Peyer's patch (tissue), 4 donors: ENCODE data around the gene STK25.

Source experiments
- POLR2A ChIP-seq, 2 donors: fragments of 450-650 bp; IDR thresholded peaks; one replicate each; pipeline ENCODE4 v1.5.1; 2017; ENCODE audit warnings: antibody characterized with exemption in 2 of 2, mild to moderate bottlenecking in 2 of 2, moderate library complexity in 2 of 2
- TF ChIP-seq, protein P1 (sequence below), 6 experiments: fragments of 450-650 bp in 4 of 6; fragments of 200-600 bp in 2 of 6; sonication (generic) in 1 of 6; IDR thresholded peaks; one replicate each; pipeline ENCODE4 v1.5.1; 2017 to 2019; ENCODE audit warnings: antibody characterized with exemption in 6 of 6, mild to moderate bottlenecking in 3 of 6, moderate library complexity in 1 of 6

DNA sequence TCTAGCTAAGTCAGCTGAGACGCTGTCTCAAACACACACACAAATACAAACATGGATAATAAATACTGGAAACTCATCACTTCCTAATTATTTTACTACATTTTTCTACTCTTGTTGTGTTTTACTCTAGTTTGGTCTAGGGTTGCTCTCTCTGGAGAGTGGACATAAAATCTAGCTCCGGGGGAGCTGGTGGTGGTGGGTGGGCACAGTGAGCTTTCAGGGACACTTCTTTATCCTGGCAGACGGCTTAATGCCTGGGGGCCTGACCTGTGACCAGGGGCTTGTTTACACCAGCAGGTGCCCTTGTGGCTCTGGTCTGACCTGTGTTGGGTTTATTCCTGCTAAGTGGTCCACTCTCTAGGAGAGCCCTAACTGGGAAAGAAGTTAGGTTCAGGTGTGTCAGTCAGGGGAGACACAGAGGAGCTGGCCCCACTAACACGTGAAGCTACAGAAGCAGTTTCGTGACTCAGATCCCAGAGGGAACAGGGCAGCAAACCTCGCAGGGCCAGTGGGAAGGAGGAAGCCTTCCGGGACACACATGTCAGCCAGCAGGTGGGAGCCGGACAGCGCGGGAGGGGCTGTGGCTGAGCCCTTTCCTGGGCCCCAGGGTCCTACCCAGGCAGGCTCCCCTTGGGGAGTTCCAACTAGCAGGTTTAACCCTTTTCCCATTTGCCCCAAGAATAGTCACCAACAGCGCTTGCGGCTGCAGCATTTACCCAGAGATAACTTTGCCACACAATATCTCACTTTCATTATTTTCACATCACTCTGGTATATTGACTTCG, 27.7 kb upstream of the STK25 start:
- TF ChIP-seq, protein P1, sequence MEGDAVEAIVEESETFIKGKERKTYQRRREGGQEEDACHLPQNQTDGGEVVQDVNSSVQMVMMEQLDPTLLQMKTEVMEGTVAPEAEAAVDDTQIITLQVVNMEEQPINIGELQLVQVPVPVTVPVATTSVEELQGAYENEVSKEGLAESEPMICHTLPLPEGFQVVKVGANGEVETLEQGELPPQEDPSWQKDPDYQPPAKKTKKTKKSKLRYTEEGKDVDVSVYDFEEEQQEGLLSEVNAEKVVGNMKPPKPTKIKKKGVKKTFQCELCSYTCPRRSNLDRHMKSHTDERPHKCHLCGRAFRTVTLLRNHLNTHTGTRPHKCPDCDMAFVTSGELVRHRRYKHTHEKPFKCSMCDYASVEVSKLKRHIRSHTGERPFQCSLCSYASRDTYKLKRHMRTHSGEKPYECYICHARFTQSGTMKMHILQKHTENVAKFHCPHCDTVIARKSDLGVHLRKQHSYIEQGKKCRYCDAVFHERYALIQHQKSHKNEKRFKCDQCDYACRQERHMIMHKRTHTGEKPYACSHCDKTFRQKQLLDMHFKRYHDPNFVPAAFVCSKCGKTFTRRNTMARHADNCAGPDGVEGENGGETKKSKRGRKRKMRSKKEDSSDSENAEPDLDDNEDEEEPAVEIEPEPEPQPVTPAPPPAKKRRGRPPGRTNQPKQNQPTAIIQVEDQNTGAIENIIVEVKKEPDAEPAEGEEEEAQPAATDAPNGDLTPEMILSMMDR (IDR thresholded peaks at IDR 0.05): no peak
- no peak for TF ChIP-seq POLR2A (IDR thresholded peaks at IDR 0.05)
